GM11168 (cell line): ENCODE results near the gene STMN3.

ENCODE experiments used
- in situ Hi-C: fragments of 300-500 bp; cut with MboI; formaldehyde crosslinking; loops from one replicate; pipeline ENCODE4 v1.12.0; 2022; ENCODE audit warnings: low sequenced_read_pairs; ENCODE audit not compliant: unreplicated experiment

Gene STMN3

GRCh38 chr20:63693083-63693732 is 40.0 kb upstream of the STMN3 start:
- in situ Hi-C loops: no loop called here

- in situ Hi-C loops: no loop called here
Measured at GRCh38 chr20:63692436-63693082, 39.3 kb upstream of the STMN3 start.

GRCh38 chr20:63691711-63692435 is 38.6 kb upstream of the STMN3 start:
- in situ Hi-C loops: no loop called here

DNA sequence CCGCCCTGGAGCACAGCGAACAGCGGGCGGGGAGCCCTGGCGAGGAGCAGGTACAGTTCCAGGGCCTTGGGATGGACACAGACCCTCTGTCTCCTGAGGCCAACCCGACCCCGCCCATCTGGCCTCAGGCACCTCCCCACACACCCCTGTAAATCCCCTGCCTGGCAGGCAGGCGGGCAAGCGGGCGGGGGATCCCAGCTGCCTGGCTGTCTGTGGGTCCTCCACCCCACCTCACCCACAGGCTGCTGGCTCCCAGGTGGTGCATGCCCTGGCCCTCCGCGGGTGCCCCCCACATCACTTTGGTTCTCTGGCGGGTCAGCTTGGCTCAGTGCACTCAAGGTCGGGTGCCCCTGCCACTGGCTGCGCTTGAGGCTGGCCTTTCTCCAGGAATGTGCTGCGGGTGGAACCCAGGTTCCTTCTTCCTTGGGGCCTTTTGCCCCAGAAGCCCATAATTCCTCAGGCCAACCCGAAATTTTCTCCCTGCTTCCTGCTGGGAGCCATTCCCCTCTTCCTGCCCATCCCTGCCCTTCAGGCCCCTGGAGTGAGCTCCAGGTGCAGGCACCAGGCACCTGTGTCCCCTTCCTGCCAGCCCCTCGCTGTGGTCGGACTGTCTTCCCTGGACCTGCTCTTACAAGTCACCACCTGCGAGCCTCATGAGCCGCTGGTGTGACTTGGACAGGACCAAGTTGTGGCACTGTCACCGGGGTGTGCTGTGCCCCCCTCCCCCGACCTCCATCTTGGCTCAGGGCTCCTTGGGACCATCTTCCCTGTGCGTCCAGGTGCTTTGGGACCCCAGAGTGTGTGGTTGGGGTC is 37.9 kb upstream of the STMN3 start:
- in situ Hi-C loops: no loop called here

DNA sequence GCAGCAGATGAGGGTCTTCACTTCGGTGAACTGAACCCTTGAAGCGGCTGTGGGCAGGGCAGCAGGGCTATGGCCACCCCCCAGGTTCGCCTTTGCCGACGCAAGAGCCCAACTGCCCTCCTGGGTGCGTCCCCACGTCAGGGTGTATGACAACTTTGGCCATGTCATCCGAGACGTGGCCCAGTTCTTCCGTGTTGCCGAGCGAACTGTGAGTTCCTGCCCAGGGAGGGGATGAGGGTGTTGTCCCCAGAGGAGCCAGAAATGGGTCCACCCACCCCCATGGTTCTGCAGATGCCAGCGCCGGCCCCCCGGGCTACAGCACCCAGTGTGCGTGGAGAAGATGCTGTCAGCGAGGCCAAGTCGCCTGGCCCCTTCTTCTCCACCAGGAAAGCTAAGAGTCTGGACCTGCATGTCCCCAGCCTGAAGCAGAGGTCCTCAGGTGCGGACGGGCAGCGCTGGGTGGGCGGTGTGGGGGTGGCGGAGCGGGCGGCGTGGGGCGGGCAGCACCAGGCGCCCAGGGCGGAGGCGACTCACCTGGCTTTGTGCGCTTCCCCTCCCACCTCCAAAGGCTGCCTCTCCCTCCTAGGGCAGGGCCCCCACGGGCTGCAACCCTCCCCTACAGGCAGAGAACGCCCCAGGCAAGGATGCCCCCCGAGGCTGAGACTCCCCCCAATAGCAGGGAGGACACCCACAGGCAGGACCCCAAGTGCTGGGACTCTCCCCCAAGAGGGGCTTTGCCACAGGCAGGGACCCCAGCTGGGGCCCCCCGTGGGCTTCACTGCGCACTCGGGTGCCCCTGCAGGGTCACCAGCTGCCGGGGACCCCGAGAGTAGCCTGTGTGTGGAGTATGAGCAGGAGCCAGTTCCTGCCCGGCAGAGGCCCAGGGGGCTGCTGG is 37.0 kb upstream of the STMN3 start:
- in situ Hi-C loops: no loop called here

DNA sequence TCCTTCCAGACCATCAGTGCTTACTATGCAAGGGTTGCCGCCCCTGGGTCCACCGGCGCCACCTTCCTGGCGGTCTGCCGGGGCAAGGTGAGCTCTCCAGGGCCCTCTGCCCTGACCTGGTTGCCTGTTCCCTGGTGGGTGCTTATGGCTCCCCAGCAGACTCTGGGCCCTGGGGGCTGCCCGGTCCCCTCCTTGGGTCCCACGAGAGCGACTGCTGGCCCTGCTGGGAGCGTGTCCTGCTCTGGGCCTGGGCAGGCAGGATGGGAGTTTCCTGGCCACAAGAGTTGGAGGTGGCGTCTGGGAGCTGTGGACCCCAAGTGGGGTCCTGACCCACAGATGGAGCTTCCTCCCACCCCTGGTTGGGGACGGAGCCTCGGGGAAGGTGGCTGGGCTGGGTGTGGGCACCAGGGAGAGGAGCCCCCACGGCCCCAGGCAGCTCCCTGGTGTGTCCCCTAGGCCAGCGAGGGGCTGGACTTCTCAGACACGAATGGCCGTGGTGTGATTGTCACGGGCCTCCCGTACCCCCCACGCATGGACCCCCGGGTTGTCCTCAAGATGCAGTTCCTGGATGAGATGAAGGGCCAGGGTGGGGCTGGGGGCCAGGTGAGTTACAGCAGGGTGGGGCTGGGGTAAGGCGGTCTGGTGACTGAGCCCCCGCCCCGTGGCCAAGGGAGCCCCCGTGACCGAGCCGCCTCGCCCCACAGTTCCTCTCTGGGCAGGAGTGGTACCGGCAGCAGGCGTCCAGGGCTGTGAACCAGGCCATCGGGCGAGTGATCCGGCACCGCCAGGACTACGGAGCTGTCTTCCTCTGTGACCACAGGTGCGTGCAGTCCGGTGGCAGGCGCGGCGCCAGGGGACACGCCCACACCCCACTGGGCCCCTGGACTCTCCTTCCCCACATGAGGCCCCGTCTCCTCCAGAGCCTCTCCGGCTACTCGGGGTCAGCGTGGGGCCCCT is 36.1 kb upstream of the STMN3 start:
- in situ Hi-C loops: no loop called here

- in situ Hi-C loops: no loop called here
Measured at GRCh38 chr20:63688228-63689045, 35.2 kb upstream of the STMN3 start.

GRCh38 chr20:63687419-63688178 is 34.4 kb upstream of the STMN3 start:
- in situ Hi-C loops: no loop called here

GRCh38 chr20:63686492-63687321 is 33.5 kb upstream of the STMN3 start:
- in situ Hi-C loops: no loop called here

GRCh38 chr20:63686094-63686491 is 32.9 kb upstream of the STMN3 start:
- in situ Hi-C loops: no loop called here

- in situ Hi-C loops: no loop called here
Measured at GRCh38 chr20:63685269-63686026, 32.2 kb upstream of the STMN3 start.

GRCh38 chr20:63682384-63683139 is 29.3 kb upstream of the STMN3 start:
- in situ Hi-C loops: no loop called here

DNA sequence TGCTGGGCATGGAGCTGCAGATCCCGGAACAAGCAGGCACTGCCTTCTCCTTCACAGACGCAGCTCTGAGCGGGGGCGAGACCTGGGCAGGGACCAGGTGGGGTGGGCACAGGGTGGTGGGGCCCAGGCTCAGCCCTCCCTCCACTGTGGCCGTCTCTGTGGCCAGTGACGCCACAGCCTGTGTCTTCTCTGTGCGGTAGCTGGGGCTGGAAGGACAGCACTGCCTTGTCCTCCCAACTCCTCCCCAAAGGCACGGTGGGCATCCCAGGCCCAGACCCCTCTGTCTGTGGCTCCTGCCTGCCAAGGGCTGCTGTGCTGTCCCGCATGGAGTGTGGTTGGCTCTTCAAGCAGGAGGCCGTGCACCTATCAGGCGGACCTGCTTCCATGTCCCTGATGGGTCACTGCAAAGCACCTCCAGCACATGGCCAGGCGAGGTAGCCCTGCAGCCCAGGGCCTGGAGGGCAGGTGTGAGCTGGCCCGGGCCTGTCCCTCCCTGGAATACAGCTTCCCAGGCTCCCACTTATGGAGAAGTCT is 28.5 kb upstream of the STMN3 start:
- in situ Hi-C loops: no loop called here

GRCh38 chr20:63680857-63681608 is 27.8 kb upstream of the STMN3 start:
- in situ Hi-C loops: no loop called here
